ENCODE results near the gene CISTR.
"Not testable (repeated sequence)": the region's sequence is repeated elsewhere in the genome, so short reads cannot be mapped to it uniquely, and the experiment has no call there.

The CISTR gene

GRCh38 chr12:53788892-53789291, 37.1 kb upstream of the CISTR start:
- no peak for DNase-seq (ENCODE audit: low read depth)
- H3K4me3 ChIP-seq (replicated peaks; ENCODE audit: low read depth, low read length), result no peak overlapping the region

GRCh38 chr12:53786411-53786810, 34.6 kb upstream of the CISTR start:
- TF ChIP-seq CTCF (IDR thresholded peaks at IDR 0.05; ENCODE audit: low read length, missing control alignments), result no peak
- H3K4me3 ChIP-seq (replicated peaks; ENCODE audit: low read depth, low read length), result no peak overlapping the region
- no peak for DNase-seq (ENCODE audit: low read depth)

More at GRCh38 chr12:53788892-53789291, 37.1 kb upstream of the CISTR start:
- TF ChIP-seq CTCF (IDR thresholded peaks at IDR 0.05; ENCODE audit: low read length, missing control alignments), result no peak

DNA sequence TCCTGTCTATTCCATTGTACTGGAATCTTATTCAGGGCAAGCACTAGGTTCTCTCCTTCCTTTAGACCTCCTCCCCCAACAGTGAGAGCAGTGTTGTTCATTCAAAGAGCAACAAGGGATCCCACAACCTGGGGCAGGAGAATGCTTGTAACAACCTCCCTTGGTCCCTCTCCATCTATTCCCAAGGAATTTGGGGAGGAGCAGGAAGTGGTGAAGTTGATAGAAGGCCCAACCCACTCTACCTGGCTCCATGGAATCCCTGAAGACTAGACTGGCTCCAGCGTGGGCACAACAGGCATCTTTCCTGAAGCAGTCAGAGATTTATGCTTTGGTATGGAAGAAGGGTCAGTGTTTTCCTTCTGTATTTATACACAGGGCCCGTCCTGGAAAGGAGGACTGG, 33.4 kb upstream of the CISTR start:
- no peak overlapping the region for H3K4me3 ChIP-seq (replicated peaks; ENCODE audit: low read depth, low read length)
- no peak for TF ChIP-seq CTCF (IDR thresholded peaks at IDR 0.05; ENCODE audit: low read length, missing control alignments)
- no peak for DNase-seq (ENCODE audit: low read depth)

DNA sequence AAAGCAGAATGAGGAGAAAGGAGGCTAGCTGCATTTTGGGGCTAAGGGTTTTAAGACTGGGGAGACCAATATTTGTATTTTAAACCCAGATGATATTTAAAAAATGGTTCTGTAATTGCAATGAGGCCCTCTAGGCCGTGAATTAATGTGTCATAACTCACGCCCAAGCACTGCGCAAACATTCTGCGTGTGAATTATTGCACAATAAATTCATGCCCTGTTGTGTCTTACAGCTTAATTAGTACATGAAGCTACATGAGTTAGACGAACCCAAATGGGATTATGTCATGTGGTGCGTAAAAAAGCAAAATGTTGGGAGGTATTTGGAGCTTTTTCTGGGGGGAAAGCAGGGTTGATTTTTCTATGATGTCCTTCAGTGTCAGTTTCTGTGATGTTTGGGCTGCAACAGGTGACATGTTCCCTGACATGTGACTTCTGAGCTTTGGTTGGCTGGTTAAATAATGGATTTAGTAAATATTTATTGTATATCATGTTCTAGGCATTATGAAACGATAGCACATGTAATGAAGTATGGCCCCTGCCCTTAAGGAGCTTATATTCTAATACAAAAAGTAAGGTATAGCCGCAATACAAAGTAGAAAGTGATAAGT, 30.4 kb upstream of the CISTR start:
- no peak overlapping the region for H3K4me3 ChIP-seq (replicated peaks; ENCODE audit: low read depth, low read length)
- TF ChIP-seq CTCF (IDR thresholded peaks at IDR 0.05; ENCODE audit: low read length, missing control alignments), result no peak
- DNase-seq (ENCODE audit: low read depth), result no peak

DNA sequence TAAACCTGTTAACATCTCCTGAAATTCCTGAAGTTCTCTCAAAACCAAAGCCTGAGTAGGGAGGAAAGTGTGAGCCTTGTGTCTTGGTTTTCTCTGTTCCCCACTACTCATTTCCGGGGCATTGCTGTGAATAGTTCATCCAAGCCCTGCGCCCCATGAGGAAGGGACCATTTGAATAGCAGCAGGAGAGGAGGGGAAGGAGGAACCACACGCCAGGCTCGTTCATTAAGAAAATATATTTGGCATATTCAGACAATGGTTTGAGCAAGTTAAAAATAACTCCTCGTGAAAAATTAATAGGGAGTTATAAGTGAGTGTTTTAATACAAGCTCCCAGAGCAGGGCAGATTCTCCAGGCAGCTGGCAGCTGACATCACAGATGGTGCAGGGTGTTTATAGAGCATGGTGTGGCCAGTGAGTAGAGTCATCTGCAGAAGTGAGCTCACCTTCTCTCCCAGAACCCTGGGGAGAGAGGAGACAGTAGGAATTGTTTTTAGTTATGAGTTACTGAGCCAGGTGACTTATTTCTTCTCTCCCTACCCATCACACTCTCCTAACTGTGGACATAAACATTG, 29.5 kb upstream of the CISTR start:
- TF ChIP-seq CTCF (IDR thresholded peaks at IDR 0.05; ENCODE audit: low read length, missing control alignments), result no peak
- no peak for DNase-seq (ENCODE audit: low read depth)
- no peak overlapping the region for H3K4me3 ChIP-seq (replicated peaks; ENCODE audit: low read depth, low read length)

- TF ChIP-seq CTCF (IDR thresholded peaks at IDR 0.05; ENCODE audit: low read length, missing control alignments), result no peak
- H3K4me3 ChIP-seq (replicated peaks; ENCODE audit: low read depth, low read length), result no peak overlapping the region
- no peak for DNase-seq (ENCODE audit: low read depth)
These were observed 28.5 kb upstream of the CISTR start for GRCh38 chr12:53780323-53780722.

GRCh38 chr12:53779679-53780078, 27.9 kb upstream of the CISTR start:
- not testable (repeated sequence) for DNase-seq (ENCODE audit: low read depth); H3K4me3 ChIP-seq (replicated peaks; ENCODE audit: low read depth, low read length)
